GM19193 (cell line): ENCODE measurements around the gene NKAPD1.

Experiments used
- POLR2A ChIP-seq: IDR thresholded peaks from 4 replicates; pipeline ENCODE4 v1.6.1; 2011; ENCODE audit not compliant: insufficient read depth, insufficient read length; ENCODE audit errors: extremely low read depth

The NKAPD1 gene

DNA sequence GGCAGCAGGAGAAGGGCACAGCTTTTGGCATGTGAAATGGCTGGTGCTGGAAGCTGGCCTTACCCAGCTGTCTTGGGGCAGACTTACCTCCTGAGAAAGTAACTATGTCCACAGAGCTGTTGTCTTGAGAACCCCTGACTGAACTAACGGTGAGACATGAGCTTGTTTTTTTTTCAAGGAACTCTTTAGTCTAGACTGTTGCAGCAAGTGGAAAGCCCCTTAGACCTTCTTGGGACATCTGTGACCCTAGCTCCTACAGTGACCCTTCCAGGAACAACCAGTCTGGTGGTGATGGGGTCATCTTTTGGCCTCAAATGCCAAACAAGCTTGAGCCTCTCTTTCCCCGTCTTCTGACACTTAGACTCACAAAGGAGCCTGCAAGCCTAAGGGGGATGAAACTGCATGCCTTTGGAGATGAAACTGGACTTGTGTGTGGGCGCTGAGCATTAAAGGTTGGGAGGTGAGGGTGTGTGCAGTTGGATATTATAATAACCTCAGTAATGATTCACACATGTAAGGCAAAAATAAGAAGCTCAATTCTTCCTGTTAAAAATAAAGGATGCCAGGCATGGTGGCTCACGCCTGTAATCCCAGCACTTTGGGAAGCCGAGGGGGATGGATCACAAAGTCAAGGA lies 48.0 kb downstream of the NKAPD1 start:
- TF ChIP-seq POLR2A, result no peak

DNA sequence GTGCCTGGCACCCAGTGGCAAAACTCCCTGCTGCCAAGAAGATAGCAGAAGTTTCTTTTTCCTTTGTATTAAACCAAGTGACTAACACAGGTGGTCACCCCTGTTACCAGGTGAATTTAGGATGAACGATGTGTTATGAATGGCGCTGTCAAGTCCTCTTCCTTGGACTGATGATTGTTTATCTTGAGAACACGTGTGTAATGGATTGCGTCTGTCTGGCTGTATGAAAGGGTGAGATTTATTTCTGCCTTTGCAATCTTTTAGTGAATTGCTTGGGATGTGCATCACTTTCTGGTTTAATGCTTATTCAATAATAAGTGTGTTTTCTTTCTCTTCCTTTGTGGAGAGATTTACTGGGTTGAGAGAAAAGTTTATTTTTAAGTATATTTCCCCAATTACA lies 49.0 kb downstream of the NKAPD1 start:
- no peak for TF ChIP-seq POLR2A

DNA sequence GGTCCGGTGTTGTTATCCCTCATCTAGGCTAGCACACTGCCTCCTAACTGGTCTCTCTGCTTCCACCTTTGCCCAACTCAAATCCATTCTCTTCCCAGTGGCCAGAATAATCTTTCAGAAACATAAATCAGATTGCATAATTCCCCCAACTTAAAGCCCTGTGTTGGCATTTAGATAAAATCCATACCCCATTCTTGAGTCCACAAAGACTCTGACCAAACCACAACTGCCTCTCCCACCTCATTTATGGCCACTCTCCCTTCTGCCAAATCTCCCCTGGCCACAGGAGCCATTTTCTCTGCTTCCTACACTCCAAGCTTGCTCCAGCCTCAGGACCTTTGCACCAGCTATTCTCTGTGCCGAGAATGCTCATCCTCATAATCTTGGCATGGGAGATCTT lies 53.0 kb downstream of the NKAPD1 start:
- TF ChIP-seq POLR2A, result no peak

DNA sequence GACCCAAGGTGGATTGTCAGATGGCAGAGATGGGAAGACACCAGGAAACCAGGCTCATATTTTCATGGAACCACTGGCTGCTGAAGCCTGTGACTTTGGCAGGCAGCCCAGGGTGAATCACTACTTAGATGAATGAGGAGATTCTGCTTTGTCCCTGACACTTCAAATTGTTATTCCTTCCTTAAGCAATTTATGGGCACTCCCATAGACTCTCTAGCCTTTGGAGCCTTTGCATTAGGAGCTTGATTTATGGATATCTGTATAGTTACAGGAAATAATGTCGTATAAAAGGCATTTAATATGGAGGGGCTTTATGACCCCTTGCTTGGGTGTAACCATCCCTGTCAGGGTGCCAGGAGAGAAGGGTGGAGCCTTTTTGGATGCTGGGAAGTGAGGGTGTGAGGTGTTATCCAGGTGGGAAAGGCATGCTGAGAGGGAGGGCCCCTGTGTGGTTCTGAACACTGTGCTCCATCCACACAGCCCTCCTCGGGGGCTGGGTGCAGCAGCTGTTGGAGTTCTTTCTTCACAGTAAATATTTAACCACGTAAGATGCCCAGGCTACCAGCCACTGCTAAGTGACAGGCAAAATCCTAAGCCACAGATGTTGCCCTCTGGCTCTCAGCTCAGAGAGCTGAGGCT lies 54.5 kb downstream of the NKAPD1 start:
- TF ChIP-seq POLR2A, result no peak

DNA sequence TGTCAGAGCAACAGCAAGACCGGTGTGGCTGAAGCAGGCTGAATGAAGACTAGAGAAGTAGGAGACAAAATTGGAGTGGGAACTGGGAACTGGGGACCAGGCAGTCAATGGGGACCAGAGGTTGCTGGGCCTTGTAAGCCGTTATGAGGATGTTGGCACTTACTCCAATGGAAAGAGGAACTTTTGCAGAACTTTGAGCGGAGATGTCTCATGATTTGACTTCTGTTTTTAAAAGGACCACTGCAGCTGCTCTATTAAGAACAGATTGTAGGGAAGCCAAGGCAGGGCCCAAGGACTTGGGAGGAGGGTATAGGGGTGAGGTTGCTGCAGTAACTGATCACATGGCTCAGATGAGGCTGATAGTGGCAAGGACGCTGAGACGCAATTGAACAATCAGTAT lies 55.6 kb downstream of the NKAPD1 start:
- TF ChIP-seq POLR2A, result no peak

DNA sequence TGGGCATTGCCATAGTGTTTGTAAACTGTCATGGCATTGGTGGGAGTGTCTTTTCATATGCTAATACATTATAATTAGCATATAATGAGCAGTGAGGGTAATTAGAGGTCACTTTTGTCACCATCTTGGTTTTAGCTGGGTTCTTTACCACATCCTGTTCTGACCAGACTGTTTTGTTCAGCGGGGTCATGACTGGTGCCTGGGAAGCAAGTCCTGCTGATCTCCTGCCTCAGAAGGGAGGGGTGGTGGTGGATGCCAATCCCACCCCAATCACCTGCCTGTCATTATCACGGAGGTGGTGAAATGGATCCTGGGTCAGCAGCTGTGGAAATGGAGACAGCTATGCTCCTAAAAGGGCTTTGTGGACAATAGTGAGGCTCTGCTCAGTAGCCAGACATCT lies 58.6 kb downstream of the NKAPD1 start:
- TF ChIP-seq POLR2A, result no peak

DNA sequence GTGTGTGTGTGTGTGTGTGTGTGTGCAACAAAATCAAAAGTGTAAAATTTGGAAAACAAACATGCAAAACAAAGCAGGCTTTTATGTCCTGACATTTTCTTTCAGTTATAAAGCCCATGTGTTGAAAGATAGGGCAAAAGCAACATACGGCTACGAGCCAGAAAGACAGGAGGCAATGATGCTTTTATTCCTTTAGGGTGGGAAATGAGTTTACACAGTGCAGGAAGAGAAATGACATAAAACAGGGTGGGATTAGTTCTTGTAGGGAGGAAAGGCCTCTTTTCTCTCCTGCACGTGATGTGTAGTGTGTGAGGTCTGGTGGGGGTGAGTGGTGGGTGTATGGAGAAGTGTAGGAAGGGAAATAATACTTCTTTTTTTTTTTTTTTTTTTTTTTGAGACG lies 60.4 kb downstream of the NKAPD1 start:
- TF ChIP-seq POLR2A, result no peak
